ENCODE data around the gene VPS13D.
"Not testable (repeated sequence)": the region's sequence is repeated elsewhere in the genome, so short reads cannot be mapped to it uniquely, and the experiment has no call there.

The VPS13D gene

DNA sequence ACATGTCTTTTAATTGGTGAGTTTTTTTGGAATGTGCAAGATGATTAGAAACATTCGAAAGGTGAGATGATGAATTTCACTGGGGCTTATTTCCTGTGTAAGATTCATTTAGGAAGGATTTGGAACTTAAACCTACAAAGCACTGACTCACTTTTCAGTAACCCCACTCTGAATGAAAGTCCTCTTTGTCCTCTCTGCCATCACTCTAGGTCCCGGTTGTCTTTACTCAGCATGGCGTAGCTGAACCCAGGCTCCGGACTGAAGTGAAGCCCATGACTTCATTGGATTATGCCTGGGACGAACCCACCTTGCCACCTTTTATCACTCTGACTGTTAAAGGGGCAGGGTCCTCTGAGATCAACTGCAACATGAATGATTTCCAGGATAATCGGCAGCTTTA is 139.4 kb downstream of the VPS13D start:
- no peak for DNase-seq (ENCODE audit: low spot score)

DNA sequence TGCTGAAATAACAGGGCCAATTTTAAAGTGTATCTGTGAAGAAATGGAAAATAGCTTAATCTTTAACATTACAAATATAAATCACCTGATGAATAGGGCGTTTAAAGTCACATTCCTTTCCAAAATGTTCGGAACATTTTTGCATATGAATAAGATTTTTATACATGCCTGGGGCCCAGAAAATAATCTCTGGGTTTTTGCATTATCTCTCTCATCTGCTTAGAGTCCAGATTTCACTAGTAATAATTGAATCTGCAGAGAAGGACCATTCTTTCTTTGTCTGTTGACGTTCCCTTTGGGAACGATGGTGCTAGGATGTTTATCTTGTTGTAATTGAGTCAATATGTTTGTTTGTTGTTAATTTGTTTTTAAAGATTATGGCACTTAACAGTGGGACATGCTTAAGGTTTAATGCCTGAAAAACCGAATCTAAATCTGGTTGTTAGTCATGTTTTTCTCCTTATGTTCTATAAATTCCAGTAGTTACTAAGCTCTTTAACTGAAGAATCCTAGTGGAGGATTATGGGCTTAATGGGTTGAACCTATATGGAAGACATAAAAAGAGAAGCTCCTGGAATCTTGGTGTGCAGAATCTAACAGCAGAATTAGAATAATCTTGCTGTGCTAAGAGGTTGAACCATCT is 140.6 kb downstream of the VPS13D start:
- DNase-seq (ENCODE audit: low spot score): peak; percentile 26

DNA sequence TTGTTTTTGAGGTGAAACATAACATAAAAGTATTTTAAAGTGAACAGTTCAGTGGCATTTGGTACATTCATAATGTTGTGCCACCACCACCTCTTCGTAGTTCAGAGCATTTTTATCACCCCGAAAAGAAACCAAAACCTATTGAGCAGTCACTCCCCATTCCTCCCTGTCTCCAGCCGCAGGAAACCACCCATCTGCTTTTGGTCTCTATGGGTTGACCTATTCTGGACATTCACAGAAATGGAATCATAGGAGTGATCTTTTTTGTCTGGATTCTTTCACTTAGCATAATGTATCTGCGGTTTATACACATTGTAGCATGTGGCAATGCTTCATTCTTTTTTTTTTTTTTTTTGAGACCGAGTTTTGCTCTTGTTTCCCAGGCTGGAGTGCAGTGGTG is 141.2 kb downstream of the VPS13D start:
- DNase-seq (ENCODE audit: low spot score): no peak

DNA sequence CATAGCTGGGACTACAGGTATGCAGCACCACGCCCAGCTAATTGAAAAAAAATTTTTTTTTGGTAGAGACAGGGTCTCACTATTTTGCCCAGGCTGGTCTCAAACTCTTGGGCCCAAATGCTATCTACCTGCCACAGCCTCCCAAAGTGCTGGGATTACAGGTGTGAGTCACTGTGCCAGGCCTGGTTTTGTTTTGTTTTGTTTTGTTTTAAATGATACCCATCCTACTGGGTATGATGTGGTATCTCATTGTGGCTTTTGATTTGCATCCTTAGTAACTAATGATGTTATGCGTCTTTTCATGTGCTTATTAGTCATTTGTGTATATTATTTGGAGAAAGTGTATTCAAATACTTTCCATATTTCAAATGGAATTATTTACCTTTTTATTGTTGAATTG is 142.3 kb downstream of the VPS13D start:
- no peak for DNase-seq (ENCODE audit: low spot score)

DNA sequence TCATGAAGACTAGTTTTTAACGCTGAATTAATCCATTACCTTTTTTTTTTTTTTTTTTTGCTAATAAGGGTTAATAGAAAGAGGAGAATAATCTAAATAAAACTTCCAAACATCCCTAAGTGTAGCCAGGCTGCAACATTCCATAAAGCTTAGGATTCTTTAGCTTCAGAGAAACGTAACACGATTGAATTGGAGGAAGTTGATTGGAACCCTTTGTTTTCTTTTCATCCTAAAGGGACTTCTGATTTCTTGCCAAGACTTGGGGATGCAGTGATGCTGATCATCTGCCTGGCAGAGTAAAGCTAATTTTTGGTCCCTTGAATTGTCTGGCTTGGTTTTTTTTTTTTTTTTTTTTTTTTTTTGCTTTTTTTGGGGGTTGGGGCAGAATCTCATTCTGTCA is 142.9 kb downstream of the VPS13D start:
- no peak for DNase-seq (ENCODE audit: low spot score)

DNA sequence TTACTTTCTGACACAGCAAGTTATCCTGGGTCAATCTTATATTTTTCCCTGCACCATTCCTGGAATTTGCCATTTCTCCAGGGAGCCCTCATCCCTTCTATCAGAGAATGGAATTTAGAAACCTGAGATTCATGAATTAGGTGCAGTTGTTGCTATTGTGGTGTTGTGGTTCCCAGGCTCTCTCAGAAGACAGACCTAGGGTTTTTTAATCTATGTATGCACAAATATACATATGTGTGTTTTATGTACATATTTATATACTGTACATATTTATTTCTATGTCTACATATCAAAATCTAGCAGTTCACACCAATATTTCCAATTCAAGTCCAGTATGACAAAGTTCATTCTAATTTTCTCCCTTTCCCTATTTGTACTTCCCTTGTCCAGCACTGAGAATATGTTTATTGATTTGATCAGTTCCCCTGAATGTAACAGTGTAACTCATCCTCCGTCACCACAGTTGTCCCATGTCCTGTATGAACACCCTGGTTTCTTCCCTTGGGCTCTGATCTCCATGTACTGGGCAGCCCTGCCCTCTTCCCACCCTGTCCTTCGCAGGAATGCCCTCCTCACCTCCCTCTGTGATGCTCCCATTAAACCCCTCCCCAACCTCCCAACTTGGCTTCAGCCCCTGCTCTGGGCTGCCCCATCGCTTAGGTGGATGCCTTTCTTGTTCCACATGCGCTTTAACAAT is 145.5 kb downstream of the VPS13D start:
- no peak for DNase-seq (ENCODE audit: low spot score)

DNA sequence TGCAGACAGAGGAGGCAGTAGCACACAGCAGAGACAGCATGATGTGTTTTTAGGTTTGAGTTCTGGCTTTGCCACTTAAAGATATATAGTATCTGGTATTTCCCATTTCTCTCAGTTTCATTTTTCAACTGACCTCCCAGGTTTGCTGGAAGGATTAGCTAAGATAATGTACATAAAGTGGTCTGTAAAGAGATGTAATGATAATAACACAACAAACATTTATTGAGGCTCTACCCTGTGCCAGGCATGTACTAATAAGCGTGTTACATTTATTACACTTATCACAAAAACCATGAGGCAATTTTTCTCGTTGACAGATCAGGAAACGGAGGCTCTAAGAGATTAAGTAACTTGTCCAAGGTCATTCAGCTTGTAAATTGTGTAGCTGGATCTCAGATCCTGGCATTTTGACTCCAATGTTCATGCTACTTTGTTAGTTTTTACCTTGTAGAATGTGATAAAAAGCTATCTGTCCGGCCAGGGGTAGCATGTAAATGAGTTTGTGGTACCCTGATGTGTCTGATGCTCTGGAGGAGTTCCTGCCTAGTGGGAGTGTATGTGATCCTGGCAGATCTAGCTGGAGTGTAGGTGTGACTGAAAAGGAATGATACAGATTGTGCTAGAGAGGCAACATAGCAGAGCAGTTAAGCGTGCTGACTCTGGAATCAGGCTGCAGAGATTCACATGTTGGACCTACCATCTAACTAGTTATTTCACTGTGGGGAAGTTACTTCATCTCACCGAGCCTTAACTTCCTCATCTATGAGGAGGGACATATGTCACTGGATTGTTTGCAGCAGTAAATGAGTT is 146.6 kb downstream of the VPS13D start:
- DNase-seq (ENCODE audit: low spot score): no peak

DNA sequence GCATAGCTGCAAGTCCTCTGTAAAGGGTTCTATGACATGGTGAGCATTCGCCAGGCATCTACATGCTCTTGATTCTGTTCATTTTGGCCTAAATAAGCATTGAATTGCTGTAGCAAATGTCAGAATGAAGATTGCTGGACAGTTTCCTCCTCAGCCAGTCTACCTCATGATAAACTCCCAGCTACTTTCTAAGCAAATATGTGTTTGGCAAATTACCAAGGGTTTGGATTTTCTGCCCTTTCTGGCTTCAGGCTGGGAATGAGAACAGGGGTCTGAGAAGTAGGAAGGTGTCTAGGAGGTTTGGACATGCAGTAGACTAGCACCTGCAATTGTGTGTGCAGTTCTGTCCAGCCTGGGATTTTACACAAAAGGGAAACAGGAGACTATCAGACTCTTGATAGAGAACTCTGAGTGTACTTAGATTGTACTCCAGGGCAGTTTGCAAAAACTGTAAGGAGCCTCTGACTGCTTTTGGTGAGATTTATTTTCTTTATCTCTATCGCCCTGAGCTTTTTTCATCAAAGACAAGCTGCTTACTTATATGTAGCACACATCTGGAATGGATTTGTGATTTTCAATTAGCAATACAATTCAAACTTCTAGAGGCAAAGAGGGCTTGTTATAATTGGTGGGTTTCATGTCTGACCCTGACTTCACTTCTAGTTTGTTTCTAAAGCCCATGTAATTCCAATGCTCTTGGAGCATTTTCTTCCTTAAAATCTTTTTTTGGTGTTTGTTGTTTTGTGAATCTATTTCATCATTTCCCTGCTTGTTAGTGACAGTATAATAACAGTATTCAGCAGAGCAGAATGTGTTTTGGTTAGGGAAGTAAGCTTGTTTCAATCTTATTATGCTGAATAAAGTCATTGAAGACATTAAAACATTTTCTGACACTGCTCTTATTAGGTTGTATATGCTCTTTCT is 150.8 kb downstream of the VPS13D start:
- DNase-seq (ENCODE audit: low spot score): no peak

DNA sequence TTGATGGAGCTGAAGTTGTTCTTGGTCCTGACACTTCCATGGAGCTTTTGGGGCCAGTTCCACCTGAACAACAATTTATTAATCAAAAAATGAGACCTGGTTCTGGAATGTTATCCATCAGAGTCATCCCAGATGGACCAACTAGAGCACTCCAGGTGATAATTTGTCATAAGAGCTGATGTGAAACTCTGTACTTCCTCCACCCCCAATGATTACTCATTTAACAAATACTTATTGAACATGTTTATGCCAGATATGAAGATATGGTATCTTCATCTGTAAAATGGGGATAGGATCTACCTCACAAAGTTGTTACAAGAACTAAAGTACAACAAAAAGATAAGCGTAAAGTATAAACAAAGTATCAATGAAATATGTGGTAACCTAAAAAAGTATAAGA is 153.2 kb downstream of the VPS13D start:
- no peak for DNase-seq (ENCODE audit: low spot score)

DNA sequence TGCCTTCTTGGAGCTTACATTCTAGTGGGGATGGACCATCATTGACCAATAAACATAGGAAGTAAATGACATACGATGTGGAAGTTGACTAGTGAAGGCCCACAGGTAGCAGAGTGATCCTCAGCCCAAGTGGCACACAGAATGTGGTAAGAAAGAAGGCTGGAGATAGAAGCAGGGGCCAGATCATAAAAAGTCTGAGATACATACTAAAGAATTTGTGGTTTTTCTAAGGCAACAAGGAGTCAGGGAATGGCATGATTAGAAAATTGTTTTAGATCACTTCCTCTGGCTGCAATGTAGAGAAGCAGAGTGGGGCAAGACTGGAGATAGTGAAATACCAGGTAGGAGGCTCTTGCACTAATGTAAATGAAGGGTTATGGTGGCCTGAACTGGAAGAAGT is 154.0 kb downstream of the VPS13D start:
- no peak for DNase-seq (ENCODE audit: low spot score)

DNA sequence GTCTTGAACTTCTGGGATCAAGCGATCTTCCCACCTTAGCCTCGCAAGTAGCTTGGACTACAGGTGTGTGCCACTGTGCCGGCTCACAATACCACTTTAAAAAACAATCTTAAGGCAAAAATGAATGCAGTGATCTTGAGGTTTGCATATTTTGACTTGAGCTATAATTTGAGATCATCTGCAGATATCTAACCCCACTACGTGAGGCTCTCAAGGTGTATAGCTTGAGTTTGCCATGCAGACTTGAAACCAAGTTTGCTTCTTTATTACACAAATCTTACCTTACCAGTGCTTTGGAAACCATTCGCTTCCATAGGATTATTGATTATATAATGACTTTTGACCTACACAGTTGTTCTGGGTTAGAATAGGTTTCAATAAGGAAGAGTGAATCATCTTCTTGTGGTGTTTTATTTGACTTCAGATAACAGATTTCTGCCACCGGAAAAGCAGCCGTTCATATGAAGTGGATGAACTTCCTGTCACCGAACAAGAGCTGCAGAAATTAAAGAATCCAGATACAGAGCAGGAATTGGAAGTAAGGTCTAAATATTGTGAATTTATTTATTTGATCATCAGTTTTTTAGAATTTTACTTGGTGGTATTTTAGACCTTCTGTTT is 155.1 kb downstream of the VPS13D start:
- DNase-seq (ENCODE audit: low spot score): no peak

DNA sequence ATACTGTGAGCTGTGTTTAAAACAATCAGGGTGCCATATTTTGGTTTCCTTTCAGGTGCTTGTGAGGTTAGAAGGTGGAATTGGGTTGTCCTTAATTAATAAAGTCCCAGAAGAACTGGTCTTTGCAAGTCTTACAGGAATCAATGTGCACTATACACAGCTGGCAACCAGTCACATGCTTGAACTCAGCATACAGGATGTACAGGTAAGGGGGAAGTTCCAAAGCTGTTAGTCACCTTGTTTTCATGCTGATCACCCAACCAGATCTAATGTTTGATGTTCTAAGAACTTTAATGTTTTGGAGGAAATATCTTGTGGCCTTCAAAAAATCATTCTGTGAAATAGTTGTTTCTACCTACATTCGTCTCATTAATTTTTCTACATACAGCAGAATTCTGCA is 156.3 kb downstream of the VPS13D start:
- DNase-seq (ENCODE audit: low spot score): no peak

DNA sequence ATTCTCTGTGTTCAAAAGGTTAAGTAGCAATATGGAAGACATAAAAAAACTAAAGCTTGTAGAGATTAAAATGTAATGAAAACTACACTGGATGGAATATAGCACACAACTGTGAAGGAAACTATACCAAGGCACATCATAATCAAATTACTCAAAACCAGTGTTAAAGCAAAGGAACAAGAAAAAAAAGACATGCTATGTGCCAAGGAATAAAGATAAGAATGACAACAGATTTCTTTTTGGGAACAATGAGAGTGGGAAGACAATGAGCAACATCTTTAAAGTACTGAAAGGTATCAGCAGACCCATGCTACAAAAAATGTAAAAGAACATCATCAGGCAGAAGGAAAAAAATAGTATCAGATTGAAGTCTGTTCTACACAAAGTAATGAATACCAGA is 157.8 kb downstream of the VPS13D start:
- no peak for DNase-seq (ENCODE audit: low spot score)

DNA sequence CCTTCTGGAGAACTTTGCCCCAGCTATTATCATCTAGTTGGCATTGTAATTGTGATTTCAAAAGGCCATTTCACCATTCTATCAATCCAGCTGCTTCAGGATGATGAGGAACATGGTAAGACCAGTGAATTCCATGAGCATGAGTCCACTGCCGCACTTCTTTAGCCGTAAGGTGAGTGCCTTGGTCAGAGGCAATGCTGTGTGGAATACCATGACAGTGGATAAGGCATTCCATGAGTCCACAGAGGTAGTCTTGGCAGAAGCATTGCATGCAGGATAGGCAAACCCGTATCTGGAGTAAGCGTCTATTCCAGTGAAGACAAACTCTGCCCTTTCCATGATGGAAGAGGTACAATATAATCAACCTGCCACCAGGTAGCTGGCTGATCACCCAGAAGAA is 160.5 kb downstream of the VPS13D start:
- not testable (repeated sequence) for DNase-seq (ENCODE audit: low spot score)

DNA sequence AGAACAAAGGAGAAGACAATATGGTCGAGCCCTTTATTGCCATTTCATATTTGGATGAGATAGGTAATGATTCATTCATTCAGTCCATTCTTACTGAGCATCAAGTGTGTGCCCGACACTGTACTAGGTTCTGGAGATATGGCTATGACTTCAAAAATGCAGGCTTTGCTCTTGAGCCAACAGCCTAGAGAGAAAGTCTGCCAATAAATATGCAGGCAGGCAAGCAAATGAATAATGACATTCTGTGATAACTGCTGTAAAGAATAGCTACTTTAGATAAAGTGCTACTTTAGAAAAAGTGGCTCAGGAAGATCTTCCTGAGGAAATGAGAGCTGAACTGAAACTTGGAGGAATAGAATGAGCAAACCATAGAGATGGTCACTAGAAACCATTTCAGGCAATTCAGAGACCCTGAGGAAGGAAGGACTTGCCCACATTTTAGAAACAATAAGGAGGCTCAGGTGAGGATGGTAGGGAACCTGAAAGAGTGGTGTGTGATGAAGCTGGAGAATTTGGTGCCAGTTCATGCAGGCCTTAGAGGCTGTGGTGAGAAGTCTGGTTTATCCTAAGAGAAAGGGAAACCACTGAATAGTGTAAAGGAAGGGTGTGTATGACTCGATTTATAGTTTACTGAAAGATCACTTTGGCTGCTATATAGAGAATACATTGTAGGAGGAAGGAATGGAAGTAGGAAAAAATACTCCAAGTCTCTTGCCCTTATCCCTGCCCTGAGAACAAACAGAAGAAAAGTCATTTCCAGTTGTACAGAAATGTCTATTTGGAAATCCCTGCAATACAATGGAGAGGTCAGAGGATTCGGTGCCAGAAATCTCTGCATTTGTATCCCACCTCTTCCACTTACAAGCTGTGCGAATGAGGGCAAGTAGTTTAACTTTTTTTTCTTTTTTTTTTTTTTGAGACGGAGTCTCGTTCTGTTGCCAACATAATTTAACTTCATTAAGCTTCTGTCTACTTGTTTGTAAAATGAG is 167.9 kb downstream of the VPS13D start:
- no peak for DNase-seq (ENCODE audit: low spot score)

DNA sequence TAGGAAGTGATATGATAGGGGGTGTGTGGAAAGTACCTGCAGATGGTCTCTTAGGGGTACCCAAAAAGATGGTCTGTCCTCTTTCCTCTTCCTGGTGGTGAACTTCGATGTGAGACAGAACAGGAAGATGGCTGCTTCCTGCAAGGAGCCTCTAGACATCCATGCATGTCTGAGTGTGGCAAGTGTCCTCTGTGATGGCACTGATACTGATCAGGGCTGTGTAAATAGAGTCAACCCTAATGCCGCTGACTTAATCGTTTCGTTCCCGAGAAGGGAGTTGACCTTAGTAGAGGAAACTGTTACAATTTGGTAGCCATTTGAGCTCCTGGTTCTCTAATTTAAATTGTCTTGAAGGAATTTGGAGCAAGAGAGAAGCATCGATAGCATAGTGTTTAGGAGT is 168.6 kb downstream of the VPS13D start:
- DNase-seq (ENCODE audit: low spot score): no peak

DNA sequence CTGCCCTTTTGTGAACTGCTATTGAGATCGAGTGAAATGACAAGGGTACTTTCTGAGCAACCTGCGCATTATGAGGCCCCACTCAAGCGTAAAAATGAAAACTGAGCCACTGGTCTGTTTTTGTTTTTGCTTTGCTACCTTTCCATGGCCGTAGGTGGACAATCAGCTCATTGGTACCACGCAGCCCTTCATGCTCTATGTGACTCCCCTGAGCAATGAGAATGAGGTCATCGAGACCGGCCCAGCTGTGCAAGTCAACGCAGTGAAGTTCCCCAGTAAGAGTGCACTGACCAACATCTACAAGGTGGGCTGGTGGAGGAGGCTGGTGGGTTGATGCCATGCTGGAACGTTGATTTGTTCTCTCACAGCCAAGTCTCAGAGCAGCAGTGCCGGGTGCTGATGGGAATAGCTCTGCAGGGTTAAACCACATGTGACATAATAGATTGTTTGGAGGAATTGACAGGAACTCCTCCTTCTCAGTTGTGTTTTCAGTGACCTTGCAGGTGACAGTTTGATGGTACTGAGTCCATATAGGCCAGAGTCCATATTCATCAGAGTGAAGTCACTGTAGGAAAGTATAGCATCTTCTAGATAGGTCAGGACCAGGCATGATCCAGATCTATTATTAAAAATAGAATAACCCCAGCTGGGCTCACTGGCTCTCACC is 170.3 kb downstream of the VPS13D start:
- DNase-seq (ENCODE audit: low spot score): no peak

DNA sequence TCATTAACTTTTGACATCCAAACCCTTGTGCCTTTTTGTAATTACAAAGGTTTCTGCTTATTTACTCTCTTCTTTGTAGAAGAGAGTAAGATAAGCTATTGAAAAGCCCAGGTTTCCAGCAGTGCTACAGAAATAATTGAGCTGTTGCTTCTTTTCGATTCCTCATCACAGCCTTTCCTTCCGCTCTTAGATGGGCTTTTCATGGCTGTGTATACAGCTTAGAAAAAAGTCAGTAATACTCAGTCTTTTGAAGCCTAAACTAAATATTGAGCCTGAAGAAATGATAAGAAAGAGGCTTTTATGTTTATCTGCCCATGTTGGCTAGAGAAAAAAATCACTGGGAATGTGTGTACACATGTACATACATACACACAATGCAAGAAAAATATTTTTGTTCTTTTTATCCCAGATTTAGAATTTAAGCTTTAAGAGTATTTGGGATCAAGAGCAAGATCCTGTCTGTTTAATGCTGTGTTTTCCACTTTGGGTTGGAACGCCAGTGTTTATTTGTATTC is 172.4 kb downstream of the VPS13D start:
- DNase-seq (ENCODE audit: low spot score): no peak

DNA sequence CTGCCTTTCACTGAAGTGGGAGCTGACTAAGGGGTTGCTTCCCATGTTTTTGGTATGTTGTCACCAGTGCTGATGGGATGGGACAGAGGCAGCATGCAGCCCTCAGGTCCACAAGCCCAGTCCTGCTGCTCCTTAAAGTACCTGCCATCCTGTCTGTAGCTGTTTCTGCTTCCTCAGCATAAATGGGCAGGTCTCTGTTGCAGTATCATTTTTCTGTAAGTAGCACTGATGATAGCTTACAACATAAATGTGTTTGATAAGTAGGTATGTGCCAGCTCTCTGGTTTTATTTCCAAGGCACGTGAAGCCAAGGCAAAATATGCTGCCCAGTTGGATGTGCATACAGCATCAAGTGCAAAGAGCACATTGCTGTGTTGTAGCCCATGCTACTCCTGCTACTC is 173.0 kb downstream of the VPS13D start:
- DNase-seq (ENCODE audit: low spot score): no peak

DNA sequence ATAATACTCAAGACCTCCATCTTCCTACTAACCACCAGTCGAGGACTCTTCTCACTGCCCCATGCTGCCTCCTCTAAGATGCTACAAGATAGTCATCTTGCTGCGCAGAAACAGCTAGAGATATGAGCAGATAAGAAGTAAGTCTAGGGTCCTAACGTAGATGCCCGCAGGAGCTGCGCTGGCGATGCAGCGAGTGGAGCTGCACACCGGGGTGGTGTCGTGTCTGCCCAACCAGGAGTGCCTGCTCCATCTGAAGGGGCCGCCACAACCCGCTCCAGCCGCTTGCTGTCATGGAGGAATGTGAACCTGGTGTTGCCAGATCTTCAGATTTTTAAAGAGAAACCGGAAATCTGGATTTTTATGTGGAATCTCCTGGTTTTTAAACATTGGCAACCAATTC is 175.1 kb downstream of the VPS13D start:
- no peak for DNase-seq (ENCODE audit: low spot score)
